Kidney (tissue), 14 donors: ENCODE measurements around the gene LGALS14. TPM values are rescaled to one million over a fixed set of nuclear protein-coding genes. Genes with fewer than 3 reads are reported as not detected.

Experiments
- DNase-seq, 5 donors: peaks; one replicate each; pipeline ENCODE4 v3.0.0-alpha.2; 2013 to 2020
- FAIRE-seq: peaks from 2 replicates; lab custom pipeline; 2012; peaks lifted over from hg19 to GRCh38; lab: Jason Lieb, UNC
- H3K27ac ChIP-seq, 2 donors: one replicate each; pipeline ENCODE4 v1.7.0; 2013; ENCODE audit warnings: low read depth in 2 of 2, low read length in 2 of 2, inconsistent platforms in 1 of 2
- H3K27me3 ChIP-seq: one replicate; pipeline ENCODE4 v1.7.1; 2013; ENCODE audit warnings: low read length, inconsistent platforms; ENCODE audit not compliant: control insufficient read depth, insufficient read depth
- H3K36me3 ChIP-seq, 3 donors: one replicate each; pipeline versions ENCODE4 v1.7.0 to v1.7.1; 2013; ENCODE audit warnings: low read length in 3 of 3, control low read depth in 1 of 3, inconsistent platforms in 1 of 3; ENCODE audit not compliant: insufficient read depth in 3 of 3, control insufficient read depth in 2 of 3
- H3K4me1 ChIP-seq, 3 donors: one replicate each; pipeline versions ENCODE4 v1.7.0 to v1.7.1; 2013; ENCODE audit warnings: low read length in 3 of 3, inconsistent platforms in 1 of 3, low read depth in 1 of 3; ENCODE audit not compliant: control insufficient read depth in 2 of 3, insufficient read depth in 2 of 3
- H3K4me3 ChIP-seq, 3 donors: one replicate each; pipeline versions ENCODE4 v1.7.0 to v1.8.1; 2013; ENCODE audit warnings: low read length in 3 of 3, control low read depth in 1 of 3, inconsistent platforms in 1 of 3
- H3K9ac ChIP-seq, 3 donors: one replicate each; pipeline versions ENCODE4 v1.7.0 to v1.7.1; 2013; ENCODE audit warnings: low read length in 3 of 3, control low read depth in 1 of 3, inconsistent platforms in 1 of 3
- H3K9me3 ChIP-seq, 3 donors: one replicate each; pipeline versions ENCODE4 v1.7.0 to v1.7.1; 2013; ENCODE audit warnings: low read length in 3 of 3, control low read depth in 1 of 3, inconsistent platforms in 1 of 3; ENCODE audit not compliant: control insufficient read depth in 2 of 3, insufficient read depth in 1 of 3
- intact Hi-C: fragments of 100-400 bp; cut with DNase I; formaldehyde crosslinking; loops from one replicate; pipeline ENCODE4 v1.11.1; 2022
- polyA plus RNA-seq: library from polyadenylated mRNA; stranded (reverse); fragments of 350-450 nt; fragmentation: Illumina TruSeq; extraction: RNeasy Lipid Tissue Mini Kit (QIAGEN cat#74804); gene quantifications from one replicate; pipeline ENCODE4 v1.2.3, GENCODE V29; 2014; ENCODE audit warnings: low read depth, low replicate concordance; ENCODE audit not compliant: insufficient read depth
- total RNA-seq: library from RNA; stranded (reverse); fragmentation: NEBNext Ultra II Directional; extraction: Animal tissue kit (Norgen Biotek cat#: 25700); gene quantifications from one replicate; pipeline ENCODE4 v1.2.1, GENCODE V29; 2021
- TF ChIP-seq, protein P1 (sequence below): IDR thresholded peaks from 3 replicates; pipeline ENCODE4 v1.5.1; 2012; ENCODE audit warnings: mild to moderate bottlenecking, moderate library complexity, borderline replicate concordance; ENCODE audit not compliant: insufficient read depth; ENCODE audit errors: extremely low read depth
- donor health status: control.
- donor health status: control.
- donor health status: control.
- donor health status: control.
- donor health status: control.
- donor health status: DM: yes; HTN: yes; CAD: no.
- donor health status: Normal renal cell carcinoma (clear cell type).

LGALS14 gene
- total and polyA plus RNA-seq, 2 donors from 2014 or later: not detected

DNA sequence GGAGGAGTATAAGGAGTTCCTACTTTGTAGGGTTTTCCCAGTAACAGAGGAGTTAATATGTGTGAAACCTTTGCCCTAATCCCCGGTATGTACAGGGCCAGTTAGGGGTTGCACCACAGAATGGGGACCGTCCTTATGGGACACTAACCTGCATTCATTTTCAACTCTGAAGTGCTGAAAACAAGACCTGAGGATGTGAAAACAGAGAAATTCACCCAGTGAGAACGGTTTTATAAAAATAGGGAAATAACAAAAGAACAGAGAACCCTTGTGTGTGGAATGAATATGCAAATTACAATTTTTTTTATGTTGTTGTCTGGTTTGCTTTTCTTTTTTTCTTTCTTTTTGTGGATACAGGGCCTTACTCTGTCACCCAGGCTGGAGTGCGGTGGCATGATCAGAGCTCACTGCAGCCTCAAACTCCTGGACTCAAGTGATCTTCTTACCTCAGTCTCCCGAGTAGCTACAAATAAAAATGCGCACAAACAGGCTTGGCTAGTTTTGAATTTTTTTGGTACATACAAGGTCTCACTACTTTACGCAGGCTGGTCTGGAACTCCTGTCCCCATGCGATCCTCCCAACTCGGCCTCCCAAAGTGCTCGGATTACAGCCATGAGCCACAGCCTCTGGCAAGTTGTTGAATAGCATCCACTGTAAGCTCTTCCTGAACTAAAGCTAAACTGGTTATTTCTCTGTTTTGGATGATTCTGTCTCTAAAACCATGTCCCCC, 23.0 kb downstream of the LGALS14 start:
- Histone ChIP-seq H3K4me1 (no peaks in the 10 kb centered on the region), H3K9ac (no peak overlapping the region), H3K36me3 (no peaks in the 10 kb centered on the region), H3K9me3 (no peaks in the 10 kb centered on the region), H3K27me3 (no peaks in the 10 kb centered on the region), H3K4me3 (no peak overlapping the region), H3K27ac (no peak overlapping the region)
- FAIRE-seq (no peak), DNase-seq (no peak)
- intact Hi-C loops: no loop called here
- TF ChIP-seq, protein P1, sequence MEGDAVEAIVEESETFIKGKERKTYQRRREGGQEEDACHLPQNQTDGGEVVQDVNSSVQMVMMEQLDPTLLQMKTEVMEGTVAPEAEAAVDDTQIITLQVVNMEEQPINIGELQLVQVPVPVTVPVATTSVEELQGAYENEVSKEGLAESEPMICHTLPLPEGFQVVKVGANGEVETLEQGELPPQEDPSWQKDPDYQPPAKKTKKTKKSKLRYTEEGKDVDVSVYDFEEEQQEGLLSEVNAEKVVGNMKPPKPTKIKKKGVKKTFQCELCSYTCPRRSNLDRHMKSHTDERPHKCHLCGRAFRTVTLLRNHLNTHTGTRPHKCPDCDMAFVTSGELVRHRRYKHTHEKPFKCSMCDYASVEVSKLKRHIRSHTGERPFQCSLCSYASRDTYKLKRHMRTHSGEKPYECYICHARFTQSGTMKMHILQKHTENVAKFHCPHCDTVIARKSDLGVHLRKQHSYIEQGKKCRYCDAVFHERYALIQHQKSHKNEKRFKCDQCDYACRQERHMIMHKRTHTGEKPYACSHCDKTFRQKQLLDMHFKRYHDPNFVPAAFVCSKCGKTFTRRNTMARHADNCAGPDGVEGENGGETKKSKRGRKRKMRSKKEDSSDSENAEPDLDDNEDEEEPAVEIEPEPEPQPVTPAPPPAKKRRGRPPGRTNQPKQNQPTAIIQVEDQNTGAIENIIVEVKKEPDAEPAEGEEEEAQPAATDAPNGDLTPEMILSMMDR: no peak

DNA sequence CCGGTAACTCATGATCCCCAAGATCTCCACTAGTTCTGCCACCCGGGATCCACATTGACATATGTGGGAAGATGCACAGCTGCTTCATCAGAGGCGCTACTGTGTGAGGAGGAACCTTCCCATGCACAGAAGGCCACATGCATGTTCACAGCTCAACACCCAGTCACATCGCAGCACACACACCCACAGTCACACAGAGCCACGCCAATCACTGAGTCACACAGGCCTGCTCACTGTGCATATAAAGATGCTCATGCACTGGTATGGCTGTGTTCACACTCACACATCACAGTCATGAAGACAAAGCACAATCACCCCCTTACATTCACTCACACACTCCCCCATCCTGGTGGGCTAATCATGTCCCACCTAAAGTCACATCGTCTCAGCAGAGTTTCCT, 23.8 kb downstream of the LGALS14 start:
- H3K36me3 ChIP-seq: no peaks in the 10 kb centered on the region
- H3K4me3 ChIP-seq: no peak overlapping the region
- FAIRE-seq: no peak
- no peak overlapping the region for H3K27ac ChIP-seq
- DNase-seq: no peak
- H3K9me3 ChIP-seq: no peaks in the 10 kb centered on the region
- H3K27me3 ChIP-seq: no peaks in the 10 kb centered on the region
- TF ChIP-seq, protein P1: no peak
- no peaks in the 10 kb centered on the region for H3K4me1 ChIP-seq
- H3K9ac ChIP-seq: no peak overlapping the region
- intact Hi-C loops: no loop called here

DNA sequence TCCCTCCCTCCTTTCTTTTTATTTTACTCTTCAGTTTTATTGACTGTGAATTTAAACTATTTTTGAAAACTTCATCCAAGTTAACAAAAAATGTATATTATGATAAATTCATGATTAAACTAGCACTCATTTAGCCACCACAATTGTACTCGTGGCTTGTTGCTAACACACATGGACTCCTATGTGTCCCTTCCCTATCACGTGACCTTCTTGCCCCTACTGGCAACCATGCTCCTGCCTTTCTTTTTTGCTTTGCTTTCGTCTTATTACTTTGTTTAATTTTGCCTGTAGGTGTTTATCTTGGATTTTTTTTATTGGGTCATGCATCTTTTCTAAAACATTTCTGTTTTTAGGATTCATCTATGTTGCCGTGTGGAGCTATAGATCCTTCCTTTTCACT, 25.3 kb downstream of the LGALS14 start:
- no peaks in the 10 kb centered on the region for H3K9me3 ChIP-seq
- no peak overlapping the region for H3K4me3 ChIP-seq
- H3K4me1 ChIP-seq: no peaks in the 10 kb centered on the region
- DNase-seq: no peak
- H3K9ac ChIP-seq: no peak overlapping the region
- no peaks in the 10 kb centered on the region for H3K36me3 ChIP-seq
- FAIRE-seq: no peak
- intact Hi-C loops: no loop called here
- no peak overlapping the region for H3K27ac ChIP-seq
- TF ChIP-seq, protein P1: no peak
- no peaks in the 10 kb centered on the region for H3K27me3 ChIP-seq

DNA sequence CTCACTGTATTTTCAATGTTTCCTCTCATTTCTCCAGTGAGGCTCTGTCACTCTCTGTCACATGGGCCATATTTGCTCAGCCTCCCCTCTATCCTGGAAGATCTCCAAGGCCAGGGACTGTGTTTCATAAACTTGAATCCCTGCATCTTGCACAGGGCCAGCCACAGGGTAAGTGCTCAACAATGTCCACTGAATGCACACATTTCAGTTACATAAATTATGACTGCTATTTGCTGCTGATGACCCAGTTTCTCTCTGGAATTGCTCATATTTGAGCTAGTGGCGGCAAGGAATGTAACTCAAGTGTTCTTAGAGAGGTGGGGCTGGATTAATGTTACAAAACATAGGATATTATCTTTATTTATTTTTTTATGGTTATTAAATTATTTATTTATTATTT, 27.4 kb downstream of the LGALS14 start:
- no peak for DNase-seq
- Histone ChIP-seq H3K9ac (no peak overlapping the region), H3K4me1 (no peaks in the 10 kb centered on the region), H3K4me3 (no peak overlapping the region), H3K27ac (no peak overlapping the region), H3K9me3 (no peaks in the 10 kb centered on the region), H3K27me3 (no peaks in the 10 kb centered on the region), H3K36me3 (no peaks in the 10 kb centered on the region)
- intact Hi-C loops: no loop called here
- TF ChIP-seq, protein P1: no peak
- FAIRE-seq: no peak
